AML-193 (cell line): ENCODE measurements around the gene CEP131.

Experiments
- DNase-seq, 2 experiments: peaks; one replicate each; lab custom pipeline; 2025; lab: John Stamatoyannopoulos, UW

Gene CEP131

DNA sequence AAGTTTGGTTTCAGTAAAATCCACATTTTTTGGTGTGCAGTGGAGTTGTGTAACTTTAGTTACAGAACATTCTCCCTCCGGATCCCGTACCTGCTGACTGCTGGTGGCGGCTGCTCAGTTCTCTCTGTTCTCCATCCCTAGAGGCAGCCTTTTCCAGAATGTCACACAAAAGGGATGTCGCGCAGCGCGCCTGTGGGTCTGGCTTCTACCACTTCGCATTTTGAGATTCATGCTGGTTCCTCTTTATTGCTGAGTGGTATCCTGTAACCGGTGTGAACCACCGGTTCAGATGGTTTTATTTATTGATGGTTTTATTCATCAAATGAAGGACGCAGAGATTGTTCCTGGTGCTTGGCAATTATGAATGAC, 981 bp upstream of the CEP131 start:
- DNase-seq: peak; percentile 48 to 60

GRCh38 chr17:81222620-81222905, 202 bp downstream of the CEP131 start:
- no peak for DNase-seq

- no peak for DNase-seq
These were observed 734 bp downstream of the CEP131 start for GRCh38 chr17:81221842-81222619.

- no peak for DNase-seq
These were observed 1.4 kb downstream of the CEP131 start for GRCh38 chr17:81221371-81221841.

GRCh38 chr17:81219476-81220180, 3.1 kb downstream of the CEP131 start:
- no peak for DNase-seq

GRCh38 chr17:81218991-81219390, 3.8 kb downstream of the CEP131 start:
- DNase-seq: no peak

DNA sequence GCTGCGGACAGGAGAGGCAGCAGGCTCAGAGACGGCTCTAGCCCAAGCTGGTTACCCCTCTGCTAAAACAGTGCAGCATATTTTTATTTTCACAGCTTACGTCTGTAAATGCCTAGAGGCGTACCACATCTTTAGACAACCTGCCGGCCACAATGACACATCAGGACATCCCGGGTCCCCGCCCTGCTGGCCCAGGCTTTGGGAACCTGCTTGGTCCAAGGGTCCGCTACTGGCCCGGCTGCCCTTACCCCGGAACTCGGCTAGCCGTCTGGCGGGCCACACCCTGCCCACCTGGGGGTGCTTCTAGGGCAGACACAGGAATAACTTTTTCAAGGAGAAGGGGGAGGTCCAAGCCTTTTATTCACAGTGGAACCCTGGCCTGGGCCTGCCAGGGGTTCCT, 4.3 kb downstream of the CEP131 start:
- DNase-seq: no peak

GRCh38 chr17:81217491-81217890, 5.3 kb downstream of the CEP131 start:
- DNase-seq: no peak

- no peak for DNase-seq
These were observed 8.8 kb downstream of the CEP131 start for GRCh38 chr17:81213978-81214377.

GRCh38 chr17:81212365-81212764, 10.4 kb downstream of the CEP131 start:
- DNase-seq: no peak

DNA sequence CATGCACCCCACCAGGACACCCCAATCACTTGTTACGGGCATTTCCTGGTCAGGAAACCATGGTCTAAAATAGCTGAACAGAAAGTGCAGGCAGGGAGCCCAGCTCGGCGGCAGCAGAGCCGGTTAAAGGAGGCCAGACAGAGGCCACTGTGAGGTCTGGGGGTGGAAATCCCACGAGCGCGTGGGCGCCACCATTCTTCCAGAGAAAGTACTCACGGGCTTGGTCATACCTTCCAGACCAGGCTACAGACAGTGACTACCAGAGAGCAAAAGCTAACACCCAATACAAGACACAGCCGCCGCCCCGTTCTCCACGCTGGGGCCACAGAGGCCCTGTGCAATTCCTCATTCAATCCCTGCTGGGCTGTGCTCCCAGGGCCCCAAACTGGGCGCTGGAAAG, 11.9 kb downstream of the CEP131 start:
- no peak for DNase-seq

GRCh38 chr17:81210466-81210865, 12.3 kb downstream of the CEP131 start:
- DNase-seq: no peak

GRCh38 chr17:81209141-81209540, 13.6 kb downstream of the CEP131 start:
- DNase-seq: no peak

GRCh38 chr17:81208651-81209050, 14.1 kb downstream of the CEP131 start:
- DNase-seq: no peak

- no peak for DNase-seq
These were observed 14.9 kb downstream of the CEP131 start for GRCh38 chr17:81207610-81208581.

DNA sequence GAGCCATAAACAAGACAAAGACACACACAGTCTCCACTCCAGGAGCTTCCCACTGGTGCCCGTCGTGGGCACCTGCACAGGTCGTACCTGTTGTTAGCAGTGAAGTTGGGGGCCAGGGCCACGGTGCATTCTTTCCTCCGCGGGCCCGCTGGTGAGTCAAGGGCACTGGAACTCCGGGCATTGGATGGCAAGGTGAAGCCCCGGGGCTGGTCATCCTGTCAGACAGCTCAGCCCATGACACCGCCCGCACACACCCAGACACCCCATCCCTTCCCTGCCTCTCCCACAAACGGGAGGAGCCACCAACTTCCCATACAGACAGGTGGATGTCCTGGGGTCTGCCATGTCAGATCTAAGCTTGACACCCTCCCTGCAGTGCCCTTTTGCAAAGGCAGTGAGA, 16.1 kb downstream of the CEP131 start:
- DNase-seq: no peak

- DNase-seq: no peak
These were observed 16.6 kb downstream of the CEP131 start for GRCh38 chr17:81206166-81206565.

GRCh38 chr17:81204578-81204977, 18.2 kb downstream of the CEP131 start:
- no peak for DNase-seq

- no peak for DNase-seq
These were observed 19.6 kb downstream of the CEP131 start for GRCh38 chr17:81203136-81203535.

DNA sequence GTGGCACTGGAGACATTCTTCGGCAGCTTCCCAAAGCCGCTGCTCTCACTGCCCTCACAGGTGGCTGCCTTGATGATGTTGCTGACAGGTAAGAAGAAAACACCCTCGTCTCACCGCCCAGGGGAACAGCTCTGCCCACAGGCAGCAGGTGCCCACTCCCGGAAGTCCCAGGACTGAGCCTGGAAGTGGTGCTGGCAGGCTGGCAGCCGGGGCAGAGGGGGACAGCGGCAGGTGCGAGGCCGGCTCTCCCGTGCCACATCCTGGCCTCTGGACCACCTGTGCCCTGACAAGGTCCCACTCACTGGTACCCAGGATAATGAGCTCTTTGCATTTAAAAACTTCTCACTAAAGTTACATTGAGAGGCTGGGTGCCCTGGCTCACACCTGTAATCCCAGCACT, 20.4 kb downstream of the CEP131 start:
- DNase-seq: no peak

GRCh38 chr17:81200695-81201580, 21.8 kb downstream of the CEP131 start:
- peak; percentile 66 to 78 for DNase-seq

- no peak for DNase-seq
These were observed 22.6 kb downstream of the CEP131 start for GRCh38 chr17:81200201-81200600.
